HG03439 (cell line): Measurements from ENCODE around the gene VPS13C.
"Not testable (repeated sequence)": the region's sequence is repeated elsewhere in the genome, so short reads cannot be mapped to it uniquely, and the experiment has no call there.

Experiments used
- ATAC-seq: cut with Tn5 transposase; IDR thresholded peaks from one replicate; pipeline ENCODE4 v1.9.1; 2021; ENCODE audit warnings: mild to moderate bottlenecking, moderate library complexity; ENCODE audit not compliant: unreplicated experiment

Gene VPS13C

DNA sequence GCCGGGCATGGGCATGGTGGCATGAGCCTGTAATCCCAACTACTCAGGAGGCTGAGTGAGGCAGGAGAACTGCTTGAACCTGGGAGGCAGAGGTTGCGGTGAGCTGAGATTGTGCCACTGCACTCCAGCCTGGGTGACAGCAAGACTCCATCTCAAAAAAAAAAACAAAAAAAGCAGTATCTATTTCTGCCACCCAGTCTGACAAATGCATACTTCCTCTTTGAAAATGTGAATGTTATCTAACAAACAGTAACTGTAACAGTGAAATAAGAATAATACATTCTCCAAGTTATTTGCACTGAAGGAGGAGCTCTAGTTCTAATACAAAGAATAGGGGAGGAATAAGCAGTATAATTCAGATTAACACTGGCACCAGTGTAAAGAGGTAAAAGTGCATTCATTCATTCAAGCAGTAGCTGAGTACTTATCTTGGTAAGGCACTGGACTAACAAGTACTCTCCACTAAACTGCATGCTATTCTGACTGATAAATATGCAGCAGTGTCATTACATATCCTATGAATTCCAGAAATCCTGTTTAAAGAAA, 12.9 kb downstream of the VPS13C start:
- no peak for ATAC-seq

DNA sequence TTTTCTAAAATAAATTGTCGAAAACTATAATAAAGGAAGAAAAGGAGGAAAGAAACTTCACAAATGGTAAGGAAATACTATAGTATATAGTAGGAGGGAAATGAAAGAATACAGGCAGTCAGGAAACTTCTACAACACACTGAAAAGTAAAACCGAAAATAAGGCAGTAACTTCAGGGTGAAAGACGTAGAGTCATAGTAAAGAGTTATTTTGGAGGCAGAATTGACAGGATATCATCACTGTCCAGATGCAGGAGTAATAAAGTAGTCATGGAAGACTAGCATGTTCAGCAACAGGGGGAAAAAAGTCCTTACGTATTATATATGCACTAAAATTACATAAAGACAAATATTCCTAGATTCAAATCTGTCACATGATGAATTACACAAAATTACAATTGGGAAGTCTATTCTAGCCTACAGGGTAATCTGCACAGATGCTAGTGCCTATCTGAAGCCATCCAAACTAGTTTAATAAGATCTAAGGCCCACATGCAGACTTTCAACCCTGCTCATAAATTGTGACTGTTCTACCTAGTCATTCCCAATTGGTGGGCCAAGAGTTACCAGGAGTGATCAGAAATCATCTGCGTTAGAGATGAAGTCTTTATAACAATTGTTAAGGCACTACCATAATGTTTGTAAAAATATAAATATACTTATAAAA, 14.0 kb downstream of the VPS13C start:
- peak; percentile 76 for ATAC-seq

DNA sequence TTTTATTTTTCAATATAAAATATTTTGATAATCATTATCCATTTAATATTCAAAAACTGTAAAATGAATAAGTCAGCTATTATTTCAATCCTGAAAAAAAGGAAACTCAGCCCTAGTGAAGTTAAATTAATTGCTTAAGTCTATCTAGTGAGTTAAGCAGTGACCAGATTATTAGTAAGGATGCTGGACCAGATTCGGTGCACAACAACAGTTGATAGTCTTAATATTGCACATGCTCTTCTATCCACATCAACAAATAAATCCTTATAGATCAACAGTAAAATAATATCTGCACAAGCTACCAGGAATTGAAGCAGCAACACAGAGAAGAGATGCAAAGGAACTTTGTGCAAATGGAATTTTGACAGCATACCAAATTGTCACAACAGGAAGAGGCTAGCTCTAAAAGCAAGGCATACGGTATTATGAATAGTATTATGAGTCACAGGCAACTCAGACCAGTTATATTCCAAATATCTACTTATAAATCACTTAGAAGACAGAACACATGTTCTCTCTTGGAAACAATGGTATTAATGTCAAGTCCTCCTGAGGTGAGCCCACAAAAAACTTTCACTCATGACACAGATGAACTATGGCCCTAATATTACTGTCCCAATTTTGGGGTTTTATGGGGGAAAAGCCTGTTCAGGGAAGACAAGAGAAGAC, 24.9 kb downstream of the VPS13C start:
- ATAC-seq, result no peak

DNA sequence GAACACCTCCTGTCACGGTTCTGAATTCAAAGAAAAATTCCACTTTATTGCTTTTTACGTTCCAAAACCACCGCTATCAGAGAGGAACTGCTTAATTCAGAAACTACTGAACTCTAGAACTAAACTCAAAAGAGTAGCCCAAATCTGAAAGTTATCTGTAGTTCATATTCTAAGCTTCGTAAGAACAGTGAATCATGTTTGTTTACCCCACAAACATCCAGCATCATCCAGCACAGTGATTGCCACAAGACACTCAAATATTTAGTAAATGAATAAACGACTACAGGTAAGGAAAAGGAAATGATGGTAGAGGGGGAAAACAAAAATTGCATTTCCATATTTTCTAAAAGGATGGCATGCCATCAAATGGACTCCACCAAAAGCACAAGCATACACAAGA, 32.3 kb downstream of the VPS13C start:
- ATAC-seq, result no peak

DNA sequence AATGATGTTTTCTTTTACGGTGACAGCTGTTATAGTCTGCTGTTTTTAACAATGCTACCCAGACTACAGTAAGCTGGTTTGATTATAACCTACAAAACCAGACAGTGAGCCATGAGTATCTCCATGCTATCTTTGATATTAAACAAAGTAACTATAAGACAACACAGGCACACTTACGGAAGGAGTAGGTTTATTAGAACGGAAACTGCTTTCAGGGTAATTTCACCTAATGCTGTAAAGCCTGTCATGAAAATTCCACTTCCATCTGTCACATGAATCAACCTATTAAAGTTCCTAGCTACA, 33.0 kb downstream of the VPS13C start:
- ATAC-seq, result no peak

DNA sequence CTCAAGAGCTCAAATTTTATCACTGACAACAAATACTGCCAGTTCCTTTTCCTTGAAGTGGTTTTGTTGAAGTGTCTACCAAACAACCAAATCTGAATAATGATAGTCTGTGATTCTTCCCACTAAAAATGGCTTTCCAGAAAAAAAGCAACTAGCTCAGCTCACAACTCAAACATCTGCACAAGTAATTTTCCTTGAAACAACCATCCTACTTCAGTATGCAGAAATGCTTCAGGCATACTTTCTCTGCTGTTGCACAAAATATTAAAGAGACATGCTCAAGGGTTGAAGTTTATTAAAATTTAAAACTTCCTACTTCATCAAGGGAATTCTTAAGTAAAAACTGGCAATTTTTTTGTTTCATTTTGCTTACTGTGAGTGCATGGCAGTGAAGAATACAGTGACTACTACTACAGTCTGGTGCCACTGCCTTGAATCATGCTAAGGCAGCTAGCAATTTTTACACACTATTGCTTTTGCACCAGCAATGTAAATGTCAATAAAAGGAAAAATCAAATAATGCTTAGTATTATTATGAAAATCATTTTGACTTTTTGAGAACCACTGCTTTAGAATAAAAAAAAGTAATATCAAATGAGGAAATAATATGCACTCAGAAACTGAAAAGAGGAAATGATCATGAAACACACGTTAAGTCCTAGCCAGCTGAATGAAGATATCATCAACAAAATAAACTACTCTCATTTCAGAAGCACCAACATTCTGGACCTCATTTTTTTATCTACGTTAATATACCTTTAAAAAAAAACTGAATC, 33.6 kb downstream of the VPS13C start:
- no peak for ATAC-seq

DNA sequence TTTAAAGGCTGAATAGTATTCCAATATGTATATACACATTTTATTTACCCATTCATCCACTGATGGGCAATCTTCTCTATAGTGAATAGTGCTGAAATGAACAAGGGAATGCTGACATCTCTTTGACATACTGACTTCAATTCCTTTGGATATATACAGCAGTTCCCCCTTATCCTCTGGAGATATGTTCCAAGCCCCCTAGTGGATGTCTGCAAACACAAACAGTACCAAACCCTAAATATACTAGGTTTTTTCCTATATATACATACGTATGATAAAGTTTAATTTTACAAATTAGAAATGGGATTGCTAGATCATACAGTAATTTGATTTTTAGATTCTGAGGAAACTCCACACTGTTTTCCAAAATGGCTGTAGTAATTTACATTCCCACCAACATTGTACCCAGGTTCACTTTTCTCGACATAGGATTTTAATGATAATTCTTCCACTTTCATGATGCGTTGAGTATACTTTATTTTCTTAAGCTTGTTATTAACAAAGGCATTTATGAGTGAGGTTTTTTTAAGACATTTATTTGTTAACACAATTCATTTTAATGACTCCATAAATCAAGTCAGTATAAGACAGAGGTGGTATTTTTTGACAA, 38.2 kb downstream of the VPS13C start:
- no peak for ATAC-seq

DNA sequence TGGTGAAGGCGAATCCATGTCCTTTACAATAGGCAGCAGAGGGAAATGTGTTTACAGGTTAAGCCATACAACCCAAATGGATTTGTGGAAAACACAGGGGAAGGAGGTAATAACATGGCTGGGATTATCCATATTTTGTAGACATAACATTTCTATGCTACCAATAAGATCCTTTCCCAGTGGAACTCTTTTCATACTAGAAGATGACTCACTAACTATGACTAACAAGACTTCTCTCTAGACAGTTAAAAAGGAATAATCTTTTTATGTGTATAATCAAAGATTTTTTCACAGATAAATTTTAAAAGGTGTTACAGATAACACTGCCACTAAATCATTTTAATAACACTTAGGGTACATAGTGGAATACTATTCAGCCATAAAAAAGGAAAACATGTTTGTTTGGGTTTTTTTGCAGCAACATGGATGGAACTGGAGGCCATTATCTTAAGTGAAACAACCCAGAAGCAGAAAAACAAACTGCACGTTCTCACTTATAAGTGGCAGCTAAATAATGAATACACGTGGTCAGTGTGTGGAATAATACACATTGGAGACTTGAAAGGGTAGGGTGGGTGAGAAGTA, 39.6 kb downstream of the VPS13C start:
- no peak for ATAC-seq

DNA sequence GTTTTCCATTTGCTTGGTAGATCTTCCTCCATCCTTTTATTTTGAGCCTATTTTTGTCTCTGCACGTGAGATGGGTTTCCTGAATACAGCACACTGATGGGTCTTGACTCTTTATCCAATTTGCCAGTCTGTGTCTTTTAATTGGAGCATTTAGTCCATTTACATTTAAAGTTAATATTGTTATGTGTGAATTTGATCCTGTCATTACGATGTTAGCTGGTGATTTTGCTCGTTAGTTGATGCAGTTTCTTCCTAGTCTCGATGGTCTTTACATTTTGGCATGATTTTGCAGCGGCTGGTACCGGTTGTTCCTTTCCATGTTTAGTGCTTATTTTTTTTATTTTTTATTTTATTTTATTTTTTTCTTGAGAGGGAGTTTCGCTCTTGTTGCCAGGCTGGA, 54.9 kb downstream of the VPS13C start:
- ATAC-seq, result not testable (repeated sequence)

DNA sequence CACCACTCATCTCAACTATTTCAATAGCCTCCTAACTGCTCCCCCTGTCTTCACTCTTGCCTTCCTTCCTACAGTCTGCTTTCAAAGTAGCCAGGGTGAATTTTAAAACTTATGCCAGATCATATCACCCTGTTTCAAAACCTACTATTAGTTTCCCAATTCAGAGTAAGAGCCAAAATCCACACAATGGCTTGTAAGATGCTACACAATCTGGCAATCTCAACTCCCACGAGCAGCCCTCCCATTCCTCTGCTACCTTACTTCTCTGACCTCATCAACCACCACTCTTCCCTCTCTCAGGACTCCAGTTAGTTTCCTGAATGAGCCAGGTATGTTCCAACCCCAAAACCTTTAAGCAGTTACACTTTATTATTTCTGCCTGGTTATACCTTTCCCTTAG, 62.5 kb downstream of the VPS13C start:
- no peak for ATAC-seq

DNA sequence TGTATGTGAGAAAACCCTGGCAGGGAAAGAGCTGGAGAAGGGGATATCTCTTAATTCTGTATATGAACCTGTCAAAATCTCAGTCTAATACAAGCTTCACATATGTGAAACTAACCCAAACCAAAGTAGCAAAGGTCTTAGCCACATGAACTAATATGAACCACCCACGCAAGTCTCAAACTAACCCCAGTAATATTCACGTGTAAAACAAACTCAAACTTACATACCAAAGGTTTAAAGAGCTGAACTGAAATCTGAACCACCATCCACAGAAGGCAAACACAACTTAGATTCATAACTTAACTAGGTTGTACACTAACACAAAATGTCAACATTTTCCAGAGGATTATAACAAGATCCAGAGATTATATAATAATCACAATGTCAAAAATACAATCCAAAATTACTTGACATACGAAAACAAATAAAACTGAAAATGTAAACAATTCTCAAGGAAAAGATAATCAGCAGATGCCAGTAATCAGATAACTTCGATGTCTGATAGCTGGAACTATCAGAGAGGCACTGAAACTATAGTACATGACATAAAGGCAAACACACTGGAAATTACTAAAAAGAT, 64.1 kb downstream of the VPS13C start:
- ATAC-seq, result no peak

DNA sequence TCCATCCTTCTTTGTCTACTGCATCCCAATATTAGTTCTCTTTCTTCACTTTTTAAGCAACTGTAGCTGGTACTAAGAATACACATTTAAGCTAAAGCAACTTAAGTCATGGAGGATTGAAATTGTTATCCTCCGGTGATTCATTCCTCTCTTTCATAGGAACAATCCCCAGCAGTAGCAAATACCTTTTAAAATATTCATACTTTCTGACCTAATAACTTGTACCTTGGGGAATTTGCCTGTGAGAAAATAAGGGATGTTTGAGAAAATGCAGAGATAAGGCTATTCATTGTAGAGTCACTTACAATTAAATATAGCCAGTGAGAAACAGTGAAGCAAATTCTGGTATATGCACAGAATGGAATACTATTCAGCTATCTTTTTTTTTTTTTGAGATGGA, 66.0 kb downstream of the VPS13C start:
- no peak for ATAC-seq

DNA sequence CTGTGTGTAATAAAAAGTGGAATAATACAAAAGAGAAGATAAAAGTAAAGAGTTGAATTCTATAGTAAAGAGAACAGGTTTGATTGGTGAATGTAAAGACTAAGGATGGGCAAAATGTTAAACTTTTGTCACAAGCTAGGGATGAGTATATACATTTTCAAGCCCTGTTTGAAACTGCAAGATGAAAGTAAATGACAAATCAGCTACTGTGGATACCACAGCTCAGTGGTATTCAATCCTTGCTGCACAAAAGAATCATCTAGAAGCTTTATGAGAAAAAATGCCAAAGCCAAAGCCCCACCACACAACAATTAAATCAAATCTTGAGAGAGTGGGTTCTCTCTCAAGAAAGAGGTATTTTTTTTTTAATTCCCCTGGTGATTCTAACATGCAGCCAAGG, 67.7 kb downstream of the VPS13C start:
- no peak for ATAC-seq

DNA sequence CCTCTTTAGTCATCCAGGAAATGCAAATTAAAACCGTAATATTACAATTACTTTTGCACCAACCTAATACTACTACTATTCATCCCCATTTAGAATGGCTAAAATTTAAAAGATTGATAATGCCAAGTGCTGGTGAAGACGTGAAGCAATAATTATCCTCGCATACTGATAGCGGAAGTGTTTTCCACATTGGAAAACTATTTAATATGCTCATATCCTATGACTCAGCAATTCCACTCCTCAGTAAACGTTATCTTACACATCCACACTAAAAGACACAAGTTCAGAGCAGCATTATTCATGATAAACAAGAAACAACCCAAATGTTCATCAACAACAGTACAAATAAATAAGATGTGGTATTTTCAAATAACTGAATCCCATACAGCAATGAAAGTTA, 70.6 kb downstream of the VPS13C start:
- ATAC-seq, result no peak

DNA sequence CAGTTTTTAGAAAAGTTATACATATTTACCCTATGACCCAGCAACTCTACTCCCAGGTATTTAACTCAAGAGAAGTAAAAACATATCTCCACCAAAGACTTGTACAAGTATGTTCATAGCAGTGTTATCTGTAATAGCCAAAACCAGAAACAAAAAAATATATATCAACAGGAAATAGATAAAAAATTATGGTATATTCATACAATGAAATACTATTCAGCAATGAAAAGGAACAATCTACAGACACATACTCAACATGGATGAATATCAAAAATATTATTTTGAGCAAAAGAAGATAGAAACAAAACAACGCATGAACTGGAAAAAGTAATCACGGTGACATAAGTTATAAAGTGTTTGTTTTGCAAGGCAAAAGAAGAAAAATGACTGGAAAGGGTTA, 72.4 kb downstream of the VPS13C start:
- no peak for ATAC-seq

DNA sequence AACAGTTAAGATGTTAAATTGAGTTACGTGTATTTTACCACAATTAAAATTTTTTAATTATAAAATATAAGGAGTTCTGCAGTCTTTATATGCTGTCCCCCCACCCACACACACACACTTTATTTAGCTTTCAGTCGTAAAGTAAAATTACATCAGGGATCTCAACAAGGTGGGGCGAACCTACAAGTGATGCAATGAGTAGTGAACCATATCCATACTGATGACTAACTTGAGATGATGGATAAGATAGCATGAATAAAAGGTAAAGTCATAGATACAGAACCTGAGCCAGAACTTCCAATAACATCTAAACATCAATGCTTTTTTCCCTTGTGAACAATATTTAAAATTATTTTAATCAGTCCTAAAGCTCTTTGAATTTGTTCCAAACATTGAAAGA, 77.2 kb downstream of the VPS13C start:
- ATAC-seq, result no peak

DNA sequence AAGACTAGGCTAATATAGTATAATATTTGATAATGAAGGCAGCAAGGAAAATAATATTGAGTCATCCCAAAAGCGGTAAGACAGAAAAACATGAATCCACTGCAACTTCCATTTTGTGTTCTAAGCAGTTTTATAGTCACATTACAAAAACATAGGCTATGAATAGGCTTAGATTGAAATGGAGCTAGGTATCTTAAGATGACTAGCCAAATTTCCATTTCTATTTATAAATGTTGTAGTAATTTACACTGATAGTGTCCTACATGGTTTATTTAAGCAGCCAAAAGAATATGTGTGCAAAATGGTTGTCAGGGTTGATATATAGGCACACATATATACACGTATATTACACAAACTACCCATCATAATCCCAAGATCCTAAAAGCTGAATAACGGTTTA, 82.0 kb downstream of the VPS13C start:
- no peak for ATAC-seq

DNA sequence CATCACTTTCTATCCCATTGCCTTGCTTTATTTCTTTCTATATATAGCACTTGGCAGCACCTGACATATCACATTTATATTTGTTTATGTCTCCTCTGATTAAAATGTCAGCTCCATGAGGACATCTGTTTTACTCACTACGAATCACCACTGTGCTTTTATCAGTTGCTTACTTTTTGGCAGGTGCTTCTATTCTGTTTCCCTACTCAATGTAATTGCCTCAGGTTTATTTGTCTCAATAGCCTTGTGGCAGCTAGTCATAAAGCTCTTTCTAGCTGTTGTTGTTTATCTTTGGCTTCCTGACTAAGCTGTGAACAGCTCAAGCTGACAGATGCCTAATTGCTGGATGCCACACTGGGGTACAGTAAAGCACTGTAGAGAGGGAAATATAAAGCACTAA, 85.5 kb downstream of the VPS13C start:
- no peak for ATAC-seq

DNA sequence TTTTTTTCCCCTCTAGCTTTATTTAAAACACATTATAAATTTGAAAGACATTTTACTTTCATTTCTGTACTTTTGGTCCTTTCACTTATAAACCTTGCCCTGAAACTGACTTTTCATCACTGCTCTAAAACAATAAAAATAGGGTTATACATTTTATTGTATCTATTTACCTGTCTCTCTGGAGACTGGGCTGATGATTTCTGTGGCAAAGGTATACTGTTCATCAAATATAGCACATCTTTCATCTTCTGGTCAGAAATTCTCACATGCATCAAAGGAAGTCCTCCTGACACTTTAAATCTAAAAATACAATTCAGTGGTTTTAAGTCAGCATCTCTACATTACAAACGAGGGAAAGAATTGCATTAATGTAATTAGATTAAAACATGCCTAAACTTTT, 86.1 kb downstream of the VPS13C start:
- ATAC-seq, result no peak

DNA sequence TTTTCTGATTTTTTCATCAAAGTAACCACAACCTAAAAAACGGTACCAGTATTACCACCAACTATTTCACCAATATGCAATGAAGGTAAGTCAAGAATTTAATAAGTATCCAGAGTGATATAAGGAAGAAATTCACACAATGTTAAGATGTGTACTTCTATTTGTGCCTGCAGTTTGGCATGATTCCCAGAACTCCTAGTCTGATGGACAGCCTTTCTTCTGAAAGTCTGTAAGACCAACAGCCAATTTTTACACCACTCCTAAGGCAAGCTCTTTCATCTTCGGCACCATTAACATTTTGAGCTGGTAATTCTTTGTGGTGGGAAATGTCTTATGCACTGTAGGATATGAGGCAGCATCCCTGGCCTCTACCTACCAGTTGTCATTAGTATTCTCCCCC, 108.3 kb downstream of the VPS13C start:
- ATAC-seq, result no peak

DNA sequence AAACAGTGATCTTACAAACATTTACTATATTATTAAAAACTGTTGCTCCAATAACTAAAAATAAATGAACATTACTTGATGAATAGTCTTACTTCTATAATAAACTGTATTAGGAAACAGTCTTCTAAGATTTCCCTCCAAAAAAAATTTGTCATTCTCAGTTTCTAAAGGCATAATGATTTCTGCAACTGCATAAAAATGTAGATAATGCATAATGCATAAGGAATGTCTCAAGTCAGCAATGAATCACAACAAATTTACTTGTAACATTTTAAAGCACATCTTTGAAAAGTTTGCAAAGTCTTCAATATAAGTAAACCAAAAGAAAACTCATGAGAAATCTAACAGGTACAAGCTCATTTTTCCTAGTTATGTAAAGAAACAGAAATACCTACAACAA, 113.5 kb downstream of the VPS13C start:
- no peak for ATAC-seq
